Calu3 (cell line): ENCODE data around the gene HEPACAM. TPM values are rescaled to one million over a fixed set of nuclear protein-coding genes. Genes with fewer than 3 reads are reported as not detected.

ENCODE experiments used
- BruUV-seq: library from RNA; stranded (reverse); fragments of 400-500 nt; replicated peaks from 2 replicates; lab custom pipeline; 2021; lab: Mats Ljungman, UMichigan
- CTCF ChIA-PET: fragments of 300-600 bp; sonication (Branson Sonifier 250); formaldehyde crosslinking; loops from one replicate; lab custom pipeline; 2022; ENCODE audit warnings: antibody characterized with exemption; lab: Charles Lee
- DNase-seq: peaks from one replicate; pipeline ENCODE4 v3.0.0; 2022
- H3K27ac Mint-ChIP-seq: one replicate; pipeline ENCODE4 v1.8.0; 2022; ENCODE audit warnings: mixed read lengths; ENCODE audit not compliant: unreplicated experiment
- H3K27me3 Mint-ChIP-seq: one replicate; pipeline ENCODE4 v1.8.0; 2022; ENCODE audit warnings: mixed read lengths; ENCODE audit not compliant: unreplicated experiment
- H3K36me3 Mint-ChIP-seq: one replicate; pipeline ENCODE4 v1.8.0; 2022; ENCODE audit warnings: mild to moderate bottlenecking, moderate library complexity, mixed read lengths; ENCODE audit not compliant: insufficient read depth, unreplicated experiment
- H3K4me1 Mint-ChIP-seq: one replicate; pipeline ENCODE4 v1.8.0; 2022; ENCODE audit warnings: mild to moderate bottlenecking, low read depth, mixed read lengths; ENCODE audit not compliant: unreplicated experiment
- H3K4me3 Mint-ChIP-seq: one replicate; pipeline ENCODE4 v1.8.0; 2022; ENCODE audit warnings: mild to moderate bottlenecking, low read depth, moderate library complexity, mixed read lengths; ENCODE audit not compliant: unreplicated experiment
- H3K9me3 Mint-ChIP-seq: one replicate; pipeline ENCODE4 v1.8.0; 2022; ENCODE audit warnings: low read depth, mixed read lengths; ENCODE audit not compliant: unreplicated experiment
- intact Hi-C: fragments of 100-400 bp; cut with micrococcal nuclease; formaldehyde crosslinking; loops from one replicate; pipeline ENCODE4 v1.10.0; 2022; ENCODE audit not compliant: unreplicated experiment
- total RNA-seq: library from RNA; stranded (reverse); gene quantifications from 2 replicates; pipeline ENCODE4 v1.2.3, GENCODE V29; 2022
- TF ChIP-seq, protein P1 (sequence below): fragments of 200-600 bp; IDR thresholded peaks from one replicate; pipeline ENCODE4 v1.8.0; 2022; ENCODE audit warnings: antibody characterized with exemption; ENCODE audit not compliant: unreplicated experiment

HEPACAM gene
- total RNA-seq, 1 experiment from 2014 or later = not detected

- Mint-ChIP-seq H3K27ac (no peak overlapping the region), H3K4me1 (no peaks in the 10 kb centered on the region), H3K27me3 (peaks cover 85% of the 10 kb centered on the region), H3K36me3 (no peaks in the 10 kb centered on the region), H3K9me3 (no peaks in the 10 kb centered on the region), H3K4me3 (no peak overlapping the region)
- TF ChIP-seq, protein P1, sequence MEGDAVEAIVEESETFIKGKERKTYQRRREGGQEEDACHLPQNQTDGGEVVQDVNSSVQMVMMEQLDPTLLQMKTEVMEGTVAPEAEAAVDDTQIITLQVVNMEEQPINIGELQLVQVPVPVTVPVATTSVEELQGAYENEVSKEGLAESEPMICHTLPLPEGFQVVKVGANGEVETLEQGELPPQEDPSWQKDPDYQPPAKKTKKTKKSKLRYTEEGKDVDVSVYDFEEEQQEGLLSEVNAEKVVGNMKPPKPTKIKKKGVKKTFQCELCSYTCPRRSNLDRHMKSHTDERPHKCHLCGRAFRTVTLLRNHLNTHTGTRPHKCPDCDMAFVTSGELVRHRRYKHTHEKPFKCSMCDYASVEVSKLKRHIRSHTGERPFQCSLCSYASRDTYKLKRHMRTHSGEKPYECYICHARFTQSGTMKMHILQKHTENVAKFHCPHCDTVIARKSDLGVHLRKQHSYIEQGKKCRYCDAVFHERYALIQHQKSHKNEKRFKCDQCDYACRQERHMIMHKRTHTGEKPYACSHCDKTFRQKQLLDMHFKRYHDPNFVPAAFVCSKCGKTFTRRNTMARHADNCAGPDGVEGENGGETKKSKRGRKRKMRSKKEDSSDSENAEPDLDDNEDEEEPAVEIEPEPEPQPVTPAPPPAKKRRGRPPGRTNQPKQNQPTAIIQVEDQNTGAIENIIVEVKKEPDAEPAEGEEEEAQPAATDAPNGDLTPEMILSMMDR = no peak
- intact Hi-C loops = no loop called here
- no peak for DNase-seq
- BruUV-seq = no TSS peak
- CTCF ChIA-PET = no interaction called here
These were observed 42.0 kb downstream of the HEPACAM start for GRCh38 chr11:124893781-124894401.

GRCh38 chr11:124892750-124893454 is 42.9 kb downstream of the HEPACAM start:
- TF ChIP-seq, protein P1 = no peak
- CTCF ChIA-PET = interaction anchor here (0.5 kb wide), 1 partner anchor 581 kb away, joined by 3 read pairs; no protein-coding TSS in a partner anchor
- Mint-ChIP-seq H3K27ac (no peak overlapping the region), H3K9me3 (no peaks in the 10 kb centered on the region), H3K4me1 (no peaks in the 10 kb centered on the region), H3K27me3 (peaks cover 90% of the 10 kb centered on the region), H3K36me3 (no peaks in the 10 kb centered on the region), H3K4me3 (no peak overlapping the region)
- intact Hi-C loops = no loop called here
- no TSS peak for BruUV-seq
- no peak for DNase-seq

- no peaks in the 10 kb centered on the region for H3K4me1 Mint-ChIP-seq
- no TSS peak for BruUV-seq
- intact Hi-C loops = no loop called here
- H3K36me3 Mint-ChIP-seq = no peaks in the 10 kb centered on the region
- TF ChIP-seq, protein P1 = no peak
- peaks cover 90% of the 10 kb centered on the region for H3K27me3 Mint-ChIP-seq
- H3K27ac Mint-ChIP-seq = no peak overlapping the region
- CTCF ChIA-PET = no interaction called here
- DNase-seq = no peak
- no peaks in the 10 kb centered on the region for H3K9me3 Mint-ChIP-seq
- no peak overlapping the region for H3K4me3 Mint-ChIP-seq
These were observed 43.7 kb downstream of the HEPACAM start for GRCh38 chr11:124892146-124892545.

- H3K27ac Mint-ChIP-seq = no peak overlapping the region
- no peak overlapping the region for H3K4me3 Mint-ChIP-seq
- no peaks in the 10 kb centered on the region for H3K4me1 Mint-ChIP-seq
- no peak for DNase-seq
- H3K9me3 Mint-ChIP-seq = no peaks in the 10 kb centered on the region
- intact Hi-C loops = no loop called here
- no peaks in the 10 kb centered on the region for H3K36me3 Mint-ChIP-seq
- CTCF ChIA-PET = no interaction called here
- H3K27me3 Mint-ChIP-seq = peaks cover 90% of the 10 kb centered on the region
- TF ChIP-seq, protein P1 = no peak
- no TSS peak for BruUV-seq
These were observed 44.4 kb downstream of the HEPACAM start for GRCh38 chr11:124891373-124891861.
